ENCODE data around the gene SP2. TPM values are rescaled to one million over a fixed set of nuclear protein-coding genes. Genes with fewer than 3 reads are reported as not detected.
A peak's percentile ranks its signal among the peaks of the same experiment; 100 is the strongest.

SP2 gene
- total RNA-seq, 2 donors from 2014 or later = 23.7 to 24.2 TPM

DNA sequence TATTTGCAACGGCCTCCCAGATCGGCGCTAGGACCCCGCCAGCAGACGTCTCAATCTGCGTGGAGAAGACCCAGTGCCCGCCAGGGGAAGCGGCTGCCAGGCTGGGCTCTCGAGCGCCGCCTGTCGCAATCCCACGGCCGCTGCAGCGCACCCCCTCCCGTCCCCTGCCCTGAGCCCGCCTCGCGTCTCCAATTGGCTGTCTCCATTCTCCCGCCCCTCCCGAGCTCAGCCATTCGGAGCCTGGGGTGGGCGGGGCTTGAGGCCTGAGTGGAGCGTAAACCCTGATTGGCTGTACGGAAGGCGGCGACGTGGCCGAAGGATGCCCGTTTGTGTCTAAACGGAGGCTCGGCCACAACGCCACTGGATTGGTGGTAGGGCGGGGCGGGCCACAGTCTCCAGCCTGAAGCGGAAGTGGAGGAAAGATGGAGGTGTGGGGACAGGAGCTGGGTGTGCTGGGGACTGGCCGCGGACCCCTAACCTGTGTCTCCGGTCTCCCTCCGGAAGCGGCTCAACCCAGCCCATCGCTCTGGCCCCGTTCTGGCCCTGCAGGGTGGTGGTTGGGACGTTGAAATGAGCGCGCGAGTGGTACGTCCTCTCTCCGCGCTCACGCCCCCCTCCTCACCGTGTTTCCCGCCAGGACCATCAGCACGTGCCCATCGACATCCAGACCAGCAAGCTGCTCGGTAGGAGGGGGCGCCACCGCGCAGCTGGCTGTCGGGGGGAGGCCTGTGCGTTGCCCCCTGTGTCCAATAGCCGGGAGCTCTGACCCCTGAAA is 74.9 kb downstream of the SP2 start, which contains the start of gene CDK5RAP3:
Gene CDK5RAP3, plus strand, starts transcription at position 389 of the 775 bp plus-strand sequence. Its CDS starts 34 bp downstream, at position 423.
- H3K27me3 Mint-ChIP-seq = no peaks in the 10 kb centered on the region
- peak; percentile 97 for ATAC-seq (replicated peaks)
- no peaks in the 10 kb centered on the region for H3K9me3 Mint-ChIP-seq
- H3K36me3 Mint-ChIP-seq (ENCODE audit: low read depth) = peaks cover 35% of the 10 kb centered on the region
- H3K4me3 Mint-ChIP-seq = peak within 1 kb of the TSS; percentile 79
- peak within 1 kb of the TSS; percentile 73 for H3K27ac Mint-ChIP-seq
- peaks cover 12% of the 10 kb centered on the region for H3K4me1 Mint-ChIP-seq

GRCh38 chr17:47973541-47973940 is 77.5 kb downstream of the SP2 start:
- H3K4me3 Mint-ChIP-seq = peak overlapping the region; percentile 79
- H3K36me3 Mint-ChIP-seq (ENCODE audit: low read depth) = peaks cover 60% of the 10 kb centered on the region
- ATAC-seq (replicated peaks) = no peak
- no peaks in the 10 kb centered on the region for H3K9me3 Mint-ChIP-seq
- H3K4me1 Mint-ChIP-seq = peaks cover 12% of the 10 kb centered on the region
- H3K27ac Mint-ChIP-seq = no peak overlapping the region
- H3K27me3 Mint-ChIP-seq = no peaks in the 10 kb centered on the region

DNA sequence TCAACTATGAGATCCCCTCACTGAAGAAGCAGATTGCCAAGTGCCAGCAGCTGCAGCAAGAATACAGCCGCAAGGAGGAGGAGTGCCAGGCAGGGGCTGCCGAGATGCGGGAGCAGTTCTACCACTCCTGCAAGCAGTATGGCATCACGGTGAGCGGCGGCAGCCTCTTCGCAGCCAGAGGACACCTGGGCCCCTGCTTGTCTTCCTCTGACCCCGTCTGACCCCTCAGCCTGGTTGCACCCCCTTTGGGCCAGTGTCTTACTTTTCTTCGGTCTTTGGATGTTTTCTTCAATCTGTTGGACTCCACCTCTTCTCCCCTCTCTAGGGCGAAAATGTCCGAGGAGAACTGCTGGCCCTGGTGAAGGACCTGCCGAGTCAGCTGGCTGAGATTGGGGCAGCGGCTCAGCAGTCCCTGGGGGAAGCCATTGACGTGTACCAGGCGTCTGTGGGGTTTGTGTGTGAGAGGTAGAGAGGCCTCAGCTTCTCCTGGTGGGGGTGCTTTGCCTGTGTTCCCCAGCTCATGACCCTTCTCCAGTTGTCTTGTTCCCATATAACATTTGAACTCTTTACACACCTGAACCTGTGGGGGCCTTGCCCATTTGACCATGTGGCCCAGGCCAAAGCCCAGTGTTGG is 79.3 kb downstream of the SP2 start:
- peaks cover 4% of the 10 kb centered on the region for H3K4me1 Mint-ChIP-seq
- H3K27me3 Mint-ChIP-seq = no peaks in the 10 kb centered on the region
- H3K27ac Mint-ChIP-seq = peak overlapping the region; percentile 30
- H3K9me3 Mint-ChIP-seq = no peaks in the 10 kb centered on the region
- H3K36me3 Mint-ChIP-seq (ENCODE audit: low read depth) = peaks cover 78% of the 10 kb centered on the region
- no peak overlapping the region for H3K4me3 Mint-ChIP-seq
- no peak for ATAC-seq (replicated peaks)

DNA sequence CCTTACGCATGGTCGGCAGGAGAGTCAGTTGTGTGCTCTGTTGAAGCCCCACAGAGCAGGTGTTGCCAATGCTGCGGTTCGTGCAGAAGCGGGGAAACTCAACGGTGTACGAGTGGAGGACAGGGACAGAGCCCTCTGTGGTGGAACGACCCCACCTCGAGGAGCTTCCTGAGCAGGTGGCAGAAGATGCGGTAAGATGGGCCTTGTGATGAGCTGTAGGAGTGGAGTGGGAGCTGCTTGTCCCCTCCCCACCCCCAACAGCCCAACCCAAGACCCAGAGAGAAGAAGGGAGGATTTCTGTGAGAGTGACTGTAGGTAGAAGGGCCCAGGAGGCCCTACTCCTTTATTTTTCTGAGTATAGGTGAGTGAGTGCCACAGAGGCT is 79.8 kb downstream of the SP2 start:
- H3K27ac Mint-ChIP-seq = peak overlapping the region; percentile 30
- no peaks in the 10 kb centered on the region for H3K4me1 Mint-ChIP-seq
- H3K36me3 Mint-ChIP-seq (ENCODE audit: low read depth) = peaks cover 82% of the 10 kb centered on the region
- H3K27me3 Mint-ChIP-seq = no peaks in the 10 kb centered on the region
- H3K9me3 Mint-ChIP-seq = no peaks in the 10 kb centered on the region
- no peak overlapping the region for H3K4me3 Mint-ChIP-seq
- ATAC-seq (replicated peaks) = no peak

DNA sequence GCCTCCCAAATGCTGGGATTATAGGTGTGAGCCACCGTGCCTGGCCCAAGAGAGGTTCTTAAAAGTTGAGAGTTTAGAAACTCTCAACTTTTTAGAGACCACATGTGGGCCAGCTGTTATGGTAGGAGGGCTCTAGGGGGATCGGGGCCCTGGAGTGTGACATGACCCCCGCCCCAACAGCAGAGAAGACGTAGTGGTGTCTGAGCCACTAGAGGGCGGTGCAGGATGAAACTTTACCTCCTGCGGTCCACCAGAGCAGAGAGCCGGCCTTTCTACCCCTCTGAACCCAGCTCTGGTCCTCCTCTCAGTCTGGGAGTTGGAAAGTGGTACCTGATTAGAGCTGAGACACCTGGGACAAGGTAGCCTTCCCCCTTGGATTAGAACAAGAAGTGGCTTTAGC is 82.3 kb downstream of the SP2 start:
- no peak overlapping the region for H3K4me3 Mint-ChIP-seq
- ATAC-seq (replicated peaks) = peak; percentile 51
- H3K27me3 Mint-ChIP-seq = no peaks in the 10 kb centered on the region
- H3K4me1 Mint-ChIP-seq = no peaks in the 10 kb centered on the region
- peaks cover 95% of the 10 kb centered on the region for H3K36me3 Mint-ChIP-seq (ENCODE audit: low read depth)
- H3K27ac Mint-ChIP-seq = no peak overlapping the region
- H3K9me3 Mint-ChIP-seq = no peaks in the 10 kb centered on the region

Other genes with a start within 250 kb of the SP2 start
- 100 to 1,000 TPM; 451 to 724 TPM for gene KPNB1, start 246.3 kb upstream of the SP2 start, total RNA-seq
- 10 to 100 TPM in 1 of 2 donors, 1 to 10 TPM in 1; 6.3 to 10.2 TPM for gene TBKBP1, start 202.1 kb upstream of the SP2 start, total RNA-seq
- 10 to 100 TPM; 19.9 to 30.5 TPM for gene TBX21, start 163.0 kb upstream of the SP2 start, total RNA-seq
- gene OSBPL7, start 74.4 kb upstream of the SP2 start, total RNA-seq = 10 to 100 TPM; 11.6 to 14.4 TPM
- gene MRPL10, start 64.7 kb upstream of the SP2 start, total RNA-seq = 10 to 100 TPM; 58.0 to 58.8 TPM
- gene LRRC46, start 64.6 kb upstream of the SP2 start, total RNA-seq = under 1 TPM; 0.58 to 0.61 TPM
- 10 to 100 TPM; 21.2 to 21.8 TPM for gene SCRN2, start 55.0 kb upstream of the SP2 start, total RNA-seq
- gene SP6, start 45.1 kb upstream of the SP2 start, total RNA-seq = under 1 TPM in 1 of 2 donors, not detected in 1; 0.21 TPM
- 10 to 100 TPM; 18.0 to 33.7 TPM for gene PNPO, start 45.3 kb downstream of the SP2 start, total RNA-seq
- not detected for gene PRR15L, start 61.6 kb downstream of the SP2 start, total RNA-seq
- 100 to 1,000 TPM; 139 to 216 TPM for gene CDK5RAP3, start 74.9 kb downstream of the SP2 start, total RNA-seq
- gene COPZ2, start 141.6 kb downstream of the SP2 start, total RNA-seq = 1 to 10 TPM; 1.3 to 2.0 TPM
- gene NFE2L1, start 152.1 kb downstream of the SP2 start, total RNA-seq = 10 to 100 TPM; 77.7 to 91.8 TPM
- 10 to 100 TPM; 30.0 to 48.4 TPM for gene CBX1, start 205.2 kb downstream of the SP2 start, total RNA-seq
- gene SNX11, start 211.5 kb downstream of the SP2 start, total RNA-seq = 10 to 100 TPM; 22.8 to 24.7 TPM